ENCODE results near the gene CPPED1. TPM values are rescaled to one million over a fixed set of nuclear protein-coding genes. Genes with fewer than 3 reads are reported as not detected.
A peak's percentile ranks its signal among the peaks of the same experiment; 100 is the strongest.

The CPPED1 gene
- total and polyA plus RNA-seq, 10 of the 15 experiments (the other 5 are each of a cell fraction or from before 2014, with no cell fraction given): 7.1 to 39.0 (median 16.0) TPM

- ChIA-PET RAD21 (ENCODE audit: unreplicated experiment) (interaction anchor here (0.6 kb wide), 2 partner anchors 55 to 63 kb away, joined by 3 read pairs; no protein-coding TSS in a partner anchor), SMC1A (ENCODE audit: uncharacterized antibody, unreplicated experiment) (interaction anchor here (0.5 to 1.4 kb wide), 6 partner anchors 8 to 737 kb away, joined by 3 to 4 read pairs (median 3); no protein-coding TSS in a partner anchor), CTCF (no interaction called here), POLR2A (interaction anchor here (1.2 kb wide), 1 partner anchor 27 kb away, joined by 3 read pairs; no protein-coding TSS in a partner anchor)
- H3K9me3 ChIP-seq (replicated peaks; ENCODE audit: control insufficient read depth, insufficient read depth, low read length): no peaks in the 10 kb centered on the region
- no peaks in the 10 kb centered on the region for H3K36me3 ChIP-seq (ENCODE audit: control insufficient read depth in 2 of 2, insufficient read depth in 2 of 2, low read length in 1 of 2)
- intact Hi-C loops (cut with micrococcal nuclease; ENCODE audit: unreplicated experiment) (no loop called here), in situ Hi-C loops (cut with MboI) (no loop called here)
- H3K4me1 ChIP-seq (ENCODE audit: control insufficient read depth, insufficient read depth, low read length): peaks cover 2% of the 10 kb centered on the region; the same call in 1 of the 2 replicates
- H3K4me3 ChIP-seq: no peak overlapping the region
- BruUV-seq (replicated peaks): no TSS peak
- 76% methylated on average over 5 of the region's 5 CpGs for WGBS (ENCODE audit: insufficient coverage, insufficient replicate concordance, low lambda C conversion rate, missing lambda C conversion rate)
- H3K79me2 ChIP-seq (ENCODE audit: control insufficient read depth, insufficient read depth, low read length): no peaks in the 10 kb centered on the region
- ATAC-seq: no peak
- H2AFZ ChIP-seq (ENCODE audit: control insufficient read depth, low read depth, low read length): no peak overlapping the region
- H3K27ac ChIP-seq (ENCODE audit: control insufficient read depth, insufficient read depth): no peak overlapping the region
- no peaks in the 10 kb centered on the region for H3K27me3 ChIP-seq (replicated peaks in 1 of 2; ENCODE audit: control insufficient read depth in 2 of 2, insufficient read depth in 2 of 2, low read length in 1 of 2)
- TF ChIP-seq ZNF274 (IDR thresholded peaks at IDR 0.05; ENCODE audit: insufficient read depth, insufficient read length): no peak
- no peak for TF ChIP-seq RAD21 (IDR thresholded peaks at IDR 0.05; ENCODE audit: insufficient read depth, low read depth, low read length)
- TF ChIP-seq TCF3 (IDR thresholded peaks at IDR 0.05; ENCODE audit: borderline replicate concordance, insufficient read depth, low read depth, low read length): no peak
- TF ChIP-seq BHLHE40 (IDR thresholded peaks at IDR 0.05; ENCODE audit: borderline replicate concordance in 1 of 2, low read depth in 2 of 2, low read length in 1 of 2): peak in 1 of 2 experiments; percentile 30; a peak in 1 of 4 replicates
- TF ChIP-seq NRF1 (conservative IDR thresholded peaks at IDR 0.05; ENCODE audit: low read depth, low read length): no peak
- TF ChIP-seq NBN (IDR thresholded peaks at IDR 0.05): no peak
- no peak for TF ChIP-seq IRF5 (IDR thresholded peaks at IDR 0.05; ENCODE audit: borderline replicate concordance)
- TF ChIP-seq ZNF384 (IDR thresholded peaks at IDR 0.05; ENCODE audit: borderline replicate concordance, low read depth, low read length): no peak
- H3K9ac ChIP-seq (ENCODE audit: control insufficient read depth, insufficient read depth, low read length): no peak overlapping the region
- DNase-seq (ENCODE audit: low read depth, low spot score): no peak
- no peak overlapping the region for H3K4me2 ChIP-seq (ENCODE audit: control insufficient read depth, insufficient read depth)
- FAIRE-seq: no peak
- no peaks in the 10 kb centered on the region for H4K20me1 ChIP-seq (ENCODE audit: control insufficient read depth, insufficient read depth)
Measured at GRCh38 chr16:12758031-12758669, 45.5 kb downstream of the CPPED1 start.
